Immature natural killer cell (primary cell): ENCODE data around the gene CYP2D6. TPM values are rescaled to one million over a fixed set of nuclear protein-coding genes. Genes with fewer than 3 reads are reported as not detected.

Experiments
- DNase-seq, 3 donors: peaks; one replicate each; pipeline ENCODE4 v3.0.0; 2022; ENCODE audit warnings: mixed read lengths in 1 of 3
- H3K27ac Mint-ChIP-seq, 6 donors: one replicate each; pipeline ENCODE4 v1.8.0; 2020; ENCODE audit warnings: mixed read lengths in 6 of 6, mild to moderate bottlenecking in 5 of 6, inconsistent platforms in 4 of 6, moderate library complexity in 3 of 6
- H3K27me3 Mint-ChIP-seq, 3 donors: one replicate each; pipeline ENCODE4 v1.8.0; 2020 to 2021; ENCODE audit warnings: low read depth in 3 of 3, mild to moderate bottlenecking in 3 of 3, mixed read lengths in 3 of 3, moderate library complexity in 3 of 3, inconsistent platforms in 1 of 3
- H3K36me3 Mint-ChIP-seq, 3 donors: one replicate each; pipeline ENCODE4 v1.8.0; 2020; ENCODE audit warnings: mixed read lengths in 3 of 3, inconsistent platforms in 2 of 3, mild to moderate bottlenecking in 2 of 3
- H3K4me1 Mint-ChIP-seq, 2 donors: one replicate each; pipeline ENCODE4 v1.8.0; 2020; ENCODE audit warnings: inconsistent platforms in 2 of 2, mild to moderate bottlenecking in 2 of 2, mixed read lengths in 2 of 2, moderate library complexity in 1 of 2
- H3K4me3 Mint-ChIP-seq, 5 donors: one replicate each; pipeline ENCODE4 v1.8.0; 2020; ENCODE audit warnings: mild to moderate bottlenecking in 5 of 5, mixed read lengths in 5 of 5, inconsistent platforms in 3 of 5, moderate library complexity in 3 of 5
- H3K9me3 Mint-ChIP-seq, 6 donors: one replicate each; pipeline ENCODE4 v1.8.0; 2020; ENCODE audit warnings: mild to moderate bottlenecking in 6 of 6, mixed read lengths in 6 of 6, inconsistent platforms in 4 of 6, moderate library complexity in 3 of 6
- polyA plus RNA-seq, 3 donors: library from polyadenylated mRNA; unstranded; fragments of 300-500 nt; fragmentation: Illumina TruSeq; gene quantifications; one replicate each; pipeline ENCODE4 v1.2.3, GENCODE V29; 2021

CYP2D6 gene
- polyA plus RNA-seq, 3 donors from 2014 or later = not detected

DNA sequence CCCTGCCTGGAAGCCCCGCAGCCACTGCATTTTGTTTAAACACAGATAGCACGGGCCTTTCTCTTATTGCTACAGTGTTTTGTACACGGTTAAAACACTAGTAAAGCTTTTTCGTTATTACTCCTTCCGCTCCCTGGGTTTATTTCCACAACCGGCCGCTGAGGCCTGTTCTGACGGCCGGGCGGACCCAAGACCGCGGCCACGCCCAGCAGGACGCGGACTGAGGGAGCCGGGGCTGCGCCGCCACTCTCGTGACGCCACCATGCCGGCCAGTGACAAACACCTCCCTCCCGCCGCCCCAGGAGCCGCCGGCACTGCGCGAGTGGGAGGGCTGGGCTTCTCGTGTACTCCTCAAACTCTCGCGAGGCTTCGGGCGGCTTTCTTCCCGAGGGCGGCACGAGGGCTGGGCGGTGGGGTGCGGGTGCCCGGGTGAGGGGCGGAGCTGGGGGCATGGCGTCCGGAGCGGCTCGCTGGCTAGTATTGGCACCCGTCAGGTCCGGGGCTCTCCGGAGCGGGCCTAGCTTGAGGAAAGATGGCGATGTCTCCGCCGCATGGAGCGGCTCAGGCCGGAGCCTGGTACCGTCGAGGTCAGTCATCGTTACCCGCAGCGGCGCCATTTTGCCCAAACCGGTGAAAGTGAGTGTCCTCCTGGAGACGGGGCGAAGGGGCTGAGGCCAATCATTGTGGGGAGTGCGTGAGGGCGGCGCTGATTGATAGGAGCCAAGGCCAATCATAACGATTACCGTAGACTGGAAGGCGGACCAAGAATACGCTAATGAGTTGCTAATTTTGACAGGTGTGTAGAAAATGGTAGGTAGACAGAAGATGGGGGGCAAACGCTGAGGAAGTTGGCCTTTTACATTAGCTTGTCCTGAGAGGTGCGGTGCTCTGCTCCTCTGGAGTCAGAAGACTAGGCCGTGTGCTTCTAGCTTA, 51.0 kb downstream of the CYP2D6 start, which contains the start of gene SMDT1:
SMDT1 (plus strand) TSS at position 382 of the 933 bp plus-strand sequence; CDS start at position 451, 69 bp downstream.
- Mint-ChIP-seq H3K4me3 (peak within 1 kb of the TSS; percentile 94 to 98 (median 95)), H3K9me3 (no peaks in the 10 kb centered on the region), H3K27ac (peak within 1 kb of the TSS; percentile 94 to 99 (median 96)), H3K4me1 (peaks cover 37 to 50% of the 10 kb centered on the region in 2 donors), H3K27me3 (peaks cover 3 to 14% (median 14%) of the 10 kb centered on the region in 3 donors), H3K36me3 (peaks cover 1 to 9% (median 4%) of the 10 kb centered on the region in 3 donors)
- peak; percentile 99 to 100 (median 100) for DNase-seq

GRCh38 chr22:42078469-42079318, 51.9 kb downstream of the CYP2D6 start:
- Mint-ChIP-seq H3K27ac (peak overlapping the region; percentile 94 to 99 (median 96)), H3K4me3 (peak overlapping the region; percentile 94 to 98 (median 95)), H3K36me3 (peaks cover 0 to 9% (median 4%) of the 10 kb centered on the region in 3 donors), H3K4me1 (peaks cover 36 to 45% of the 10 kb centered on the region in 2 donors), H3K27me3 (peaks cover 3 to 14% (median 14%) of the 10 kb centered on the region in 3 donors), H3K9me3 (no peaks in the 10 kb centered on the region)
- DNase-seq = no peak

GRCh38 chr22:42077486-42078125, 53.0 kb downstream of the CYP2D6 start:
- Mint-ChIP-seq H3K9me3 (no peaks in the 10 kb centered on the region), H3K27ac (peak overlapping the region in 5 of 6 donors; percentile 65 to 98 (median 95)), H3K27me3 (peaks cover 3 to 14% (median 14%) of the 10 kb centered on the region in 3 donors), H3K36me3 (peaks cover 0 to 7% (median 3%) of the 10 kb centered on the region in 3 donors), H3K4me3 (peak overlapping the region in 1 of 5 donors; percentile 21), H3K4me1 (peaks cover 42 to 51% of the 10 kb centered on the region in 2 donors)
- DNase-seq = no peak

GRCh38 chr22:42076764-42077485, 53.7 kb downstream of the CYP2D6 start:
- Mint-ChIP-seq H3K4me1 (peaks cover 40 to 48% of the 10 kb centered on the region in 2 donors), H3K36me3 (peaks cover 0 to 3% (median 0%) of the 10 kb centered on the region in 3 donors), H3K4me3 (no peak overlapping the region)

More at GRCh38 chr22:42076764-42077485, 53.7 kb downstream of the CYP2D6 start:
- peak overlapping the region in 2 of 6 donors; percentile 40 to 45 for H3K27ac Mint-ChIP-seq
- no peaks in the 10 kb centered on the region for H3K9me3 Mint-ChIP-seq
- no peak for DNase-seq
- peaks cover 3 to 14% (median 14%) of the 10 kb centered on the region in 3 donors for H3K27me3 Mint-ChIP-seq

Other genes with a start within 250 kb of the CYP2D6 start
- not detected for gene SHISA8, start 215.7 kb downstream of the CYP2D6 start, polyA plus RNA-seq
- gene TNFRSF13C, start 204.0 kb downstream of the CYP2D6 start, polyA plus RNA-seq = not detected
- 1 to 10 TPM; 4.3 to 9.3 (median 5.5) TPM for gene CENPM, start 183.7 kb downstream of the CYP2D6 start, polyA plus RNA-seq
- not detected for gene SEPTIN3, start 161.4 kb downstream of the CYP2D6 start, polyA plus RNA-seq
- gene WBP2NL, start 132.0 kb downstream of the CYP2D6 start, polyA plus RNA-seq = under 1 TPM in 2 of 3 donors, not detected in 1; 0.16 to 0.62 TPM
- gene NAGA, start 60.0 kb downstream of the CYP2D6 start, polyA plus RNA-seq = 10 to 100 TPM; 17.5 to 30.5 (median 24.4) TPM
- gene PHETA2, start 56.6 kb downstream of the CYP2D6 start, polyA plus RNA-seq = 1 to 10 TPM in 2 of 3 donors, under 1 TPM in 1; 0.78 to 2.1 (median 1.2) TPM
- gene SMDT1, start 51.1 kb downstream of the CYP2D6 start, polyA plus RNA-seq = 100 to 1,000 TPM; 158 to 284 (median 174) TPM
- 100 to 1,000 TPM; 148 to 227 (median 214) TPM for gene NDUFA6, start 40.0 kb downstream of the CYP2D6 start, polyA plus RNA-seq
- gene TCF20, start 139.8 kb upstream of the CYP2D6 start, polyA plus RNA-seq = 1 to 10 TPM in 2 of 3 donors, under 1 TPM in 1; 0.12 to 2.4 (median 1.4) TPM